AG20443 (cell line): ENCODE data around the gene SP1.
A peak's percentile ranks its signal among the peaks of the same experiment; 100 is the strongest.

Experiments used
- DNase-seq: peaks from one replicate; pipeline ENCODE4 v3.0.0; 2012; ENCODE audit warnings: low spot score, mixed read lengths

The SP1 gene

DNA sequence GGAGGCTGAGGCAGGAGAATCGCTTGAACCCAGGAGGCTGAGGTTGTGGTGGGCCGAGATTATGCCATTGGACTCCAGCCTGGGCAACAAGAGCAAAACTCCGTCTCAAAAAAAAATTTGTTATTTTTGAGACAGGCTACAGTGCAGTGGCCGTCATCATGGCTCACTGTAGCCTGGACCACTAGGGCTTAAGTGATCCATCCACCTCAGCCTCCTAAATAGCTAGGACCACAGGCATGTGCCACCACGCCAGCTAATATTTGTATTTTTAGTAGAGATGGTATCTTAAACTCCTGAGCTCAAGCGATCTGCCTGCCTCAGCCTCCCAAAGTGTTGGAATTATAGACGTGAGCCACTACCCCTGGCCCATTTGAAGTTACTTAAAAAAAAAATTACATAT, 71.0 kb downstream of the SP1 start:
- no peak for DNase-seq

DNA sequence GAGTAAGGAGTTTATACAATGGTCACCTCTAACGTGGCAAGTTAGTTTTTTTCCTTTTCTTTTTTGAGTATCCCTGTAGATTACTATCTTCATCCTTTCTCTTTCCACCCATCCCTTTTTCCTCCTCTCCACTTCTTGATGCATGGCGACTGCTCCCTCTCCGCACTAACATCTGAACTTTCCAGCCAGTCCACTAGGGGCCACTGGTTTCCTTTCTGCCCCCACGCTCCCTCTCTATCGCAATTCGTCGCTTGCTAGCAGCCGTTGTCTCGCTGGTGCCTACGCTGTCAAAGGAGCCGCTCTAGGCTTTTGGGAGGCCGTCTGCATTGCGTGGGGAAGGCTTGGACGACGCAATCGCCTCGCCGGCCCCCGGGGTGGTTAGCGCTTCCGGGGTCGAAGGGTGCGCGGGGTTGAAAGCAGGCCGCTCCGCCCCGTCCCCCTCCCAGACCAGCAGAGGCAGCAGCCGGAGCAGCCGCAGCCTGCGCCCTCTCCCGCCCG, 71.7 kb downstream of the SP1 start, which contains the start of gene PCBP2:
TSS of gene PCBP2 (plus strand) at position 442 of the 498 bp plus-strand sequence. CDS start 2,699 bp downstream, outside the sequence.
- peak; percentile 98 for DNase-seq

DNA sequence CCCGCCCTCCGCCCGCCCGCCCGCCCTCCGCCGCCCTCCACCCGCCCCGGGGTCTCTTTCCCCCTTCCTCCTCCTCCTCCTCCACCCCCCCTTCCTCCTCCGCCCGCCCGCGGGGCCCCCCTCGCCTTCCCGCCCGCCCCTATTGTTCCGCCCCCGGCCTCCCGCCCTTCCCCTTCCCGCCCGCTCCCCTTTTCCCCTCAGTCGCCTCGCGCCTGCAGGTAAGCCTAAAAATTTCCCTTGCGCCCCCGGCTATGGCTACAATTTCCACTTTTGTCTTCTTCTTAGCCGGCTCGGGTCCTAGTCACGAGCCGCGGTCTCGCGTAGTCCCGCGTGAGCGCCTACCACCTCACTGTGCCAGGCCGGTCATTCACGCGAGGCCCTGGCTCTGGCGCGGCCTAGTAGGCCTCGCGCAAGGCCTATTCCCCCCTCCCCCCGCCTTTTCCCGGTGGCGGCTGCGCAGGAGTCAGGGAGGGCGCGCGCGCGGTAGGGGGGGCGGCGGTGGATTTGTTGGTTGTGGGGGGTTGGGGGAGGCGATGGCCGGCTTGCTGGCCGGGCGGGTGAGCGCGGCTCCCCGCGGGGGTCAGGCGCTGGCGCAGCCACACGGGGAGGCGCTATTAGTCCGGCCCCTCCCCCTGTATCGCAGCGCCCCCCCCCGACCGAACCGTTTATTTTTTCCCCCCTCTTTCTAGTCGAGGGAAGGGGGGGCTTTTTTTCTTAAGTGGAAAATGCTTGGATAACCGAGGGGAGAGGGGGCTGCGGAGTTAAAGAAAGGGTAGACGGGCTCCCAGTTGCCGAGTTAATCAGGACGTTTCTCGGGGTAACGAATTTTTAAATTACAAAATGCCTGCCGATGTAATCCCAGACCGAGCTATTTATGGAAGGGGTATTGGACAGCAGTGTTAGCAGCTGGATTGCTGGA, 72.4 kb downstream of the SP1 start:
- peak; percentile 94 for DNase-seq

DNA sequence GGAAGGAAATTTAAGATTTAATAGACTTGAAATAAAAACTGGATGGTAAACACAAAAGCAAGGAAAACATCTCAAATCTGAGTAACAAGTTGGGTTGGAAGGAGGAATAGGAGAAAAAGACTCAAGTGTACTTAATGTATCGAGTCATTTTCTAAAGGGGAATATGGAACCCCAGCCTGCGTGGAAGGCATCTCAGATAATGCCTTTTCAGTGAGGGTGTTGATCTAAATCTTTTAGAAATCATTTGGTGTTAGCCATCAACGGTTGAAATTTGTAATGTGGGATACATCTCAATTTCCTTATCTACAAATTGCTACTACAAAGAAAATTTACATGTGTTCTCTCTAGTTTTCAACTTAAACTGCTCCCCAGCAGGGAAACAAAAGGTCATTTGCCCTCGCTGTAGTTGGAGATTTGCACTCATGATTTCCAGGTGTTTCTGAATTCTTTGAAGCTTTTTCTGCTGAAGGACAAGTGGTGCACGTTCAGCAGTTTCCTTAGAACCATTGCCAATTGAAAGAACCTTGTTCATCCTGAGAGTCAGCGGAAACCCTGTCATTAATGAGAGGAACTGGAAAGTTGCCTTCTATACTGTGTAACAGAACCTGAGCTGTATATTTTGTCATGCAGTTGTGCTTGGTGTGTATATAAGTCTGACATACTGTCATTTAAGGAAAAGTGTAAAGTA, 74.1 kb downstream of the SP1 start:
- no peak for DNase-seq

DNA sequence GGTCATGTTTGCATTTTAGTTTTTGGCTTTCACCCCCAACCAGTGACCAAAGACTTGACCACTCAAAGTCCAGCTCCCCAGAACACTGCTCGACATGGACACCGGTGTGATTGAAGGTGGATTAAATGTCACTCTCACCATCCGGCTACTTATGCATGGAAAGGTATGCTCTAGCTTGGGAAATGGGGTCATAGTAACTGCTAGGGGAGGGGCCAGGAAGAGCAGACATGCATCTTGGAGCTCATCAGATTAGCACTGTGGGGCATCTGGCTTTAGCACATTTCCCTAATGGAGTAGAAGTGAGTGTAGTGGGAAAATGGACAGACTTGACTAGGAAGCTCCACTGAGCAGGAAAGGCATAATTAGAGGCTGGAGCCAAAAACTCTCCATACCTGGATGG, 74.7 kb downstream of the SP1 start:
- no peak for DNase-seq

DNA sequence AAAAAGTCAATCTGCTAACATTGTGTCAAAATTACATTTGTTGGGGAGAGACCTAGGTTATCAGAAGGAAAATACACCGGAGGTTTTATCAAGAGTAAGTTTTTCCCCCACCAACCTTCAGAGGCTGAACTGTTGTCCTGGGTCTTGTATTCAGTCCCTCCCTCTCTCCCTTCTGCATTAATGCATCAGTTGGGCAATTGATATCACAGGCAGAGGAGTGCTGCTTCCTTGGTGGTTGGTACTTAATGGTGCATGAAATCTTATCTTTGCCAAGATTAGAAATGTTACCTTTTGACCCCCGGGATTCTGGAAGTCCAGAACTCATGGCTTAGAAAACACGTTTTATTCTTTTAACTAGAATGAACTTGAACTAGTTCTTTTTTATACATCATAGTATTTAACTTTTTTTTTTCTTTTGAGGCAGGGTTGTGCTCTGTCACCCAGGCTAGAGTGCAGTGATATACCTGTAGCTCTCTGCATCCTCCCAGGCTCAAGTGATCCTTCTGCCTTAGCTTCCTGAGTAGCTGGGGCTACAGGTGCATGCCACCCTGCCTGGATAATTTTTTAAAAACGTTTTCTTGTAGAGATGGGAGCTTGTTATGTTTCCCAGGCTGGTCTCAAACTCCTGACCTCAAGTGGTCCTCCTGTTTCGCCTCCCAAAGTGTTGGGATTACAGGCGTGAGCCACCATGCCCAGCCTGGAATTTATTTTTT, 76.8 kb downstream of the SP1 start:
- no peak for DNase-seq

DNA sequence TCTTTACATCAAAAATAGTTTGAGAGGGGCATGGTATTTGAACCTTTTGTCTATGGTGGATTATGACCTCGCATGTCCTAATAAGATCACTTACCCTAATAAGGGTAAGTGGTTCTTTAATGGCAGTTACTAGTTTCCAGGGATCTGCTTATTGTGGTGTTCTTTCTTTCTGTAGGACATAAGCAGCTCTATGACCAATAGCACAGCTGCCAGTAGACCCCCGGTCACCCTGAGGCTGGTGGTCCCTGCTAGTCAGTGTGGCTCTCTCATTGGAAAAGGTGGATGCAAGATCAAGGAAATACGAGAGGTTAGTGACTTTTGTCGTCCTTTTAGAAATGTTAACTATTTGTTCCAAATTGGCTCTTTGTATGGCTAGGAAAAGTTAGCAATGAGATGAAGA, 79.1 kb downstream of the SP1 start:
- DNase-seq: no peak

DNA sequence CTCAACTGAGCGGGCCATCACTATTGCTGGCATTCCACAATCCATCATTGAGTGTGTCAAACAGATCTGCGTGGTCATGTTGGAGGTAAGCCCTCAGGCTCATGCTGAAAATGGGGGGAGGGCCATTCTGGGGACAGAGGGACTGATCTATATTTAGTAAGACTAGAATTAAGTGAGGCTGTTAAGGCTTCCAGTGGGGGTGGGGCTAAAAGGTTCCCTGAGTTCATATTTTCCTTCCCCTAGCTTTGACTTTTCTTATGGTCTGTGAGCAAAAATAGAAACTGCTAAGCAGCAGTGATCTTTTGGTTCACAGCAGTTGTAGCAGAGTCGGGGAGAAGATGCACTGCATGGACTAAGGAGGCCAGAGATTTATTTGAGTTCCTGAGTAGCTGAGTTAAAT, 81.1 kb downstream of the SP1 start:
- DNase-seq: no peak

DNA sequence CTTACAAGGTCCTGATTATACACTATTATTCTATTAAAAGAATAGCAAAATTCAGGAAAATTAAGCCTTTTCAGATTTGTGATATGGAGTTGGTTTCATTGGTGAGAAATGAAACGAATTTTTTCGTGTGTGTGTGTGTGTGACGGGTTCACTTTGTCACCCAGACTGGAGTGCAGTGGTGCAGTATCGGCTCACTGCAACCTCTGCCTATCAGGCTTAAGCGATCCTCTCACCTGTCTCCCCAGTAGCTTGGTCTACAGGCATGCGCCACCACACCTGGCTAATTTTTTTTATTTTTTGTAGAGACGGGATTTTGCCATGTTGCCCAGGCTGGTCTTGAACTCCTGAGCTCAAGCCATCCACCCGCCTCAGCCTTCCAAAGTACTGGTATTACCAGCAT, 81.6 kb downstream of the SP1 start:
- DNase-seq: no peak

DNA sequence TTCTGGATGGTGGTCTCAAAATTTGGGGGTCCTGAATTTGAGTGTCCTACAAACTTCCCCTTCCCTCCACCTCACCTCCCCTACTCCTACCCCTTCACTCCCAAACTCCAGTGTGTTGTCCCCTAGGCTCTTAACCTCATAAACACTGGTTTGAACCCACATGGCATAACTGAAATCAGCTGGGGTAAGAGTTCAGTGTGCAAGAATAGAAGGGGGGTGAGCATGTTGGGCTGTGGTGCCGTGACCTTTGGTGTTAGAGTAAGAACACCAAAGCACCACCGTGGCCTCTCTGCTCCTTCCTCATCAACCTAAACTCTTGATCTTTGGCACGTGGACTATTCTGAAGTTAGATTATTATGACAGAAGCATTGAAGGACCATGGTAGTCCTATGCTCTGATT, 83.0 kb downstream of the SP1 start:
- no peak for DNase-seq

DNA sequence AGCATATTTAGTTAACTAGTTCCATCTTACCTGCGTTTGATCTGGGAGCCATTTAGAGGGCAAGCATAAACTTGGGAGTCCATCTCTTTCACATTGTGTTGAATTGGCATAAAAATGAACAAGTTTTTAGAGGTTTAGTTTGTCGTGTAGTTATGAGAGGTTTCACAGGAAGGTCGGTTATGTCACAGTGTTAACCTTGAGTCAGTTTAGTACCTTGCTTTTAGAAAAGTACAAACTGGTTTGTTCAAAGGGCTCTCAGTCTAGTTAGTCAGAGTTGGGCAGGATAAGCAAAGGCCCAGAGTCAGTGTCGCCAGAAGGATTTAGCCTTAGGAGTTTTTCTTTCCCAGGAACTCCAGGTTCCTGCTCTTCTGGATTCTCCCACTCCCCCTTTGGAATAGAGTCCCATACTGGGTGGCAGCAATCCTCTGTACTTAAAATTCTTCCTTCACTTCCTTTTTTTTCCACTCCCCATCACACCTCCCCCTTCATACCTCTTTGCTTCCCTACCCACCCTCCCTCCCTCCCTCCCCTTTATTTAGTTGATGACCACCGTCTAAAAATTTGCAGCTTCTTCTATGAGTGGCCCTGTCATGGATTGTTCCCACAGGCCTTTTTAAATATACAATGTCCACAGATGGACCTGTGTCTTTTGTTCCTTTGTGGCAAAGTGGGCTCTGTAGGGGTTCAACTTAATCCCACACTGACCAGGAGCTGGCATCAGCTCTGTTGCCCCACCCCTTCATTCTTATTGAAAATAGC, 84.0 kb downstream of the SP1 start:
- DNase-seq: no peak

DNA sequence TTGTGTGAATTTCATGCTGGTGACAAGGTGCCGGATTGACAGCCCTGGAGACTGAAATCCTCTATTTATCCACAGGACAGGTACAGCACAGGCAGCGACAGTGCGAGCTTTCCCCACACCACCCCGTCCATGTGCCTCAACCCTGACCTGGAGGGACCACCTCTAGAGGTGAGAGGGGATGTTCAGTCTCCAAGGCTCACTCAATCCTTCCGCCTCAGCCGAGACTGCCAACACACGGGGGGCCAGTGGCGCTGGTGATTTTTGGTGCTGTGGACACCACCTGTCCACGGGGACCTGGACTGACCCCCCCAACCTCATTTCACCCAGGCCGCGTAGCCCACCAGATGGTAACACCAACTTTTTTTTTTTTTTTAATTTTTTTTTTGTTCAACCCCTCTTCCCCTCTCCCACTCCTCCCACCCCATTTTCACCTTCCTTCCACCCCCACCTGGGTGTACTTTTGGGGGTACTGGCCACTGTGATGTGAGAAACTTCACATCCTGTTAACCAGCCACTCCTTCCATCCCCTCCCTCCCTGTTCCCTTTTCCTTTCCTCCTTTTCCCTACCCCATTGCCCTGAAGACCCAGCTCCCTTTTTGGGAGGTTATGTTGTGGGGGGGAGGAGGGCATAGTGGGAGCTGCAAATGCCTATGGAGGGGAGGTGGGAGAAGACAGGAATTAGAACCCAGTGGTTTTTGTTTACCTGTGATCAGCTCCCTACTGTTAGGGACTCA, 84.9 kb downstream of the SP1 start:
- no peak for DNase-seq

DNA sequence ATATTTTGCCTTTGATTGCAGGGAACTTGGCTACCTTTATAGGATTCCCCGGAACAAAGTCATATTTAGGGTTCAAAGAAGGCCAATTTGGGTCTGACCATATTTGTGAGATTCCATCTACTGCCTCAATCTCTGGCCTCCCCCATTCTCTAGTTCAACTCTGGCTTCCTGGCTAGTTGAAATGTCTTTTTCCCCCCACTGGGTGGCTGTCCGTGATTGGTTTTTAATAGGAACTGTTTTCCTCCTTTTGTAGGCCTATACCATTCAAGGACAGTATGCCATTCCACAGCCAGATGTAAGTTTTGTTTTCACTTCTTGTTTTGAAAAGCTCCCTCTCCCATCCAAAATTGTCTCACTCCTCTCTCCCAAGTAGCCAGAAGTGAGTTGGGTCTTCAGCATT, 85.7 kb downstream of the SP1 start:
- DNase-seq: no peak
